SK-N-SH (cell line): Measurements from ENCODE around the gene ULK3. TPM values are rescaled to one million over a fixed set of nuclear protein-coding genes. Genes with fewer than 3 reads are reported as not detected.

Experiments
- CTCF ChIA-PET: fragments of 300-600, 350-600 bp; formaldehyde crosslinking; extraction: SDS; loops from one replicate; lab custom pipeline; 2021; lab: Yijun Ruan, JAX
- POLR2A ChIA-PET: fragments of 350-600 bp; sonication (Branson Sonifier 250); formaldehyde crosslinking; extraction: SDS; loops from one replicate; lab custom pipeline; 2020; ENCODE audit warnings: antibody characterized with exemption, inconsistent platforms; lab: Yijun Ruan, JAX
- DNase-seq: peaks from one replicate; pipeline ENCODE4 v3.0.0; 2012
- H2AFZ ChIP-seq: fragments of 200-600 bp; sonication (generic); 2 replicates; pipeline ENCODE4 v1.8.1; 2016; ENCODE audit warnings: antibody characterized with exemption, mild to moderate bottlenecking, low read depth
- H3F3A ChIP-seq: fragments of 200-600 bp; sonication (generic); replicated peaks from 2 replicates; pipeline ENCODE3; 2016; ENCODE audit warnings: antibody characterized with exemption, mild to moderate bottlenecking; ENCODE audit not compliant: insufficient read depth
- H3K27ac ChIP-seq, 2 experiments: fragments of 200-500 bp in 1 of 2; fragments of 200-600 bp in 1 of 2; sonication (Bioruptor generic) in 1 of 2; sonication (generic), shearing (Covaris generic) in 1 of 2; 2 replicates each; pipeline versions ENCODE4 v1.5.1 to v1.6.1; 2014 to 2016; ENCODE audit warnings: low read depth in 2 of 2, inconsistent platforms in 1 of 2, low read length in 1 of 2, mild to moderate bottlenecking in 1 of 2, mixed read lengths in 1 of 2
- H3K27me3 ChIP-seq: fragments of 200-600 bp; sonication (generic), shearing (Covaris generic); 2 replicates; pipeline ENCODE4 v1.6.1; 2016; ENCODE audit warnings: mixed run types; ENCODE audit not compliant: insufficient read depth
- H3K36me3 ChIP-seq, 2 experiments: fragments of 200-500 bp in 1 of 2; fragments of 200-600 bp in 1 of 2; sonication (Bioruptor generic) in 1 of 2; sonication (generic) in 1 of 2; replicated peaks in 1 of 2; 2 replicates each; pipeline versions ENCODE3 to v1.5.1; 2014 to 2016; ENCODE audit warnings: low read length in 1 of 2, mild to moderate bottlenecking in 1 of 2; ENCODE audit not compliant: insufficient read depth in 2 of 2, control insufficient read depth in 1 of 2
- H3K4me1 ChIP-seq, 2 experiments: fragments of 200-500 bp in 1 of 2; fragments of 200-600 bp in 1 of 2; sonication (Bioruptor generic) in 1 of 2; sonication (generic), shearing (Covaris generic) in 1 of 2; 2 replicates each; pipeline versions ENCODE4 v1.5.1 to v1.6.1; 2014 to 2016; ENCODE audit warnings: low read depth in 1 of 2, low read length in 1 of 2, mixed run types in 1 of 2; ENCODE audit not compliant: insufficient read depth in 2 of 2, control insufficient read depth in 1 of 2
- H3K4me2 ChIP-seq: fragments of 200-600 bp; sonication (generic), shearing (Covaris generic); 2 replicates; pipeline ENCODE4 v1.6.1; 2017; ENCODE audit warnings: mixed run types
- H3K4me3 ChIP-seq, 2 experiments: fragments of 200-500 bp in 1 of 2; fragments of 200-600 bp in 1 of 2; sonication (Bioruptor generic) in 1 of 2; sonication (generic), shearing (Covaris generic) in 1 of 2; 2 replicates each; pipeline versions ENCODE4 v1.5.1 to v1.8.1; 2014 to 2016; ENCODE audit warnings: low read depth in 2 of 2, inconsistent platforms in 1 of 2, low read length in 1 of 2, mild to moderate bottlenecking in 1 of 2, mixed read lengths in 1 of 2, moderate library complexity in 1 of 2
- H3K79me2 ChIP-seq: fragments of 200-600 bp; sonication (generic); 2 replicates; pipeline ENCODE4 v1.8.1; 2017; ENCODE audit warnings: mild to moderate bottlenecking; ENCODE audit not compliant: insufficient read depth
- H3K9ac ChIP-seq: fragments of 200-600 bp; sonication (generic); 2 replicates; pipeline ENCODE4 v1.6.1; 2017; ENCODE audit warnings: mixed run types
- H3K9me2 ChIP-seq: fragments of 200-600 bp; sonication (generic); 2 replicates; pipeline ENCODE4 v1.6.1; 2017; ENCODE audit warnings: mixed run types
- H3K9me3 ChIP-seq: fragments of 200-600 bp; sonication (generic); 2 replicates; pipeline ENCODE4 v1.6.1; 2017; ENCODE audit warnings: mixed run types, mild to moderate bottlenecking, moderate library complexity
- H4K20me1 ChIP-seq: fragments of 200-600 bp; sonication (generic); 2 replicates; pipeline ENCODE4 v1.6.1; 2017; ENCODE audit warnings: mild to moderate bottlenecking, mixed run types; ENCODE audit not compliant: insufficient read depth
- CHD2 ChIP-seq: fragments of 150-350 bp; IDR thresholded peaks from 2 replicates; pipeline ENCODE4 v1.6.1; 2018; ENCODE audit warnings: low read length; ENCODE audit not compliant: partially characterized antibody
- ELF1 ChIP-seq: IDR thresholded peaks from 2 replicates; pipeline ENCODE4 v1.4.0; 2012
- EP300 ChIP-seq, 2 experiments: IDR thresholded peaks; 2 replicates each; pipeline versions ENCODE4 v1.4.0 to v1.6.1; 2012; ENCODE audit warnings: borderline replicate concordance in 1 of 2, low read depth in 1 of 2, low read length in 1 of 2
- FOXM1 ChIP-seq: IDR thresholded peaks from 2 replicates; pipeline ENCODE4 v1.4.0; 2012; ENCODE audit warnings: low read depth, mild to moderate bottlenecking
- GABPA ChIP-seq: IDR thresholded peaks from 2 replicates; pipeline ENCODE4 v1.4.0; 2012; ENCODE audit warnings: low read depth, mild to moderate bottlenecking
- JUND ChIP-seq: IDR thresholded peaks from 2 replicates; pipeline ENCODE4 v1.4.0; 2012
- MEF2A ChIP-seq: IDR thresholded peaks from 2 replicates; pipeline ENCODE4 v1.4.0; 2012; ENCODE audit warnings: low read depth, borderline replicate concordance
- POLR2AphosphoS5 ChIP-seq: IDR thresholded peaks from 2 replicates; pipeline ENCODE4 v1.6.1; 2012; ENCODE audit warnings: low read depth, low read length
- RAD21 ChIP-seq: IDR thresholded peaks from 2 replicates; pipeline ENCODE4 v1.6.1; 2012; ENCODE audit warnings: mild to moderate bottlenecking, low read length
- RFX5 ChIP-seq: IDR thresholded peaks from 2 replicates; pipeline ENCODE4 v1.6.1; 2012; ENCODE audit warnings: mild to moderate bottlenecking, improper control_type of control experiment, low read length
- SIN3A ChIP-seq: IDR thresholded peaks from 2 replicates; pipeline ENCODE4 v1.6.1; 2012; ENCODE audit warnings: low read depth, mild to moderate bottlenecking, low read length, moderate library complexity, borderline replicate concordance
- TEAD4 ChIP-seq: IDR thresholded peaks from 2 replicates; pipeline ENCODE4 v1.4.0; 2012; ENCODE audit warnings: mild to moderate bottlenecking, borderline replicate concordance; ENCODE audit not compliant: insufficient read depth
- YY1 ChIP-seq: IDR thresholded peaks from 2 replicates; pipeline ENCODE4 v1.4.0; 2012; ENCODE audit warnings: low read depth, mild to moderate bottlenecking
- WGBS: methylation state at CpG from one replicate; pipeline ENCODE4 v1.1.6; 2017; ENCODE audit warnings: low lambda C conversion rate; 5-methylcytosine and 5-hydroxymethylcytosine counted together
- polyA plus RNA-seq, 3 experiments: library from polyadenylated mRNA; depleted of rRNA; stranded (reverse); fragments of >200 nt; gene quantifications; 2 replicates each; pipeline ENCODE4 v1.2.3, GENCODE V29; 2012
- TF ChIP-seq, protein P1 (sequence below): fragments of 150-350 bp; IDR thresholded peaks from 2 replicates; pipeline ENCODE4 v1.6.1; 2016; ENCODE audit warnings: mild to moderate bottlenecking, low read depth, low read length
- TF ChIP-seq, protein P2 (sequence below): IDR thresholded peaks from 2 replicates; pipeline ENCODE4 v1.4.0; 2012; ENCODE audit warnings: low read depth, borderline replicate concordance
- TF ChIP-seq, protein P3 (sequence below): fragments of 200-600 bp; sonication (generic); IDR thresholded peaks from 2 replicates; pipeline ENCODE4 v1.6.1; 2017; ENCODE audit warnings: antibody characterized with exemption, mild to moderate bottlenecking, moderate library complexity
- TF ChIP-seq, protein P4 (sequence below): IDR thresholded peaks from 2 replicates; pipeline ENCODE4 v1.6.1; 2012; ENCODE audit warnings: mild to moderate bottlenecking, low read depth, low read length, moderate library complexity
- TF ChIP-seq, protein P5 (sequence below): IDR thresholded peaks from 2 replicates; pipeline ENCODE4 v1.4.0; 2012; ENCODE audit warnings: low read depth

The ULK3 gene
- polyA plus RNA-seq, 1 of the 3 experiments (the other 2 are of a cell fraction): 41.3 TPM

DNA sequence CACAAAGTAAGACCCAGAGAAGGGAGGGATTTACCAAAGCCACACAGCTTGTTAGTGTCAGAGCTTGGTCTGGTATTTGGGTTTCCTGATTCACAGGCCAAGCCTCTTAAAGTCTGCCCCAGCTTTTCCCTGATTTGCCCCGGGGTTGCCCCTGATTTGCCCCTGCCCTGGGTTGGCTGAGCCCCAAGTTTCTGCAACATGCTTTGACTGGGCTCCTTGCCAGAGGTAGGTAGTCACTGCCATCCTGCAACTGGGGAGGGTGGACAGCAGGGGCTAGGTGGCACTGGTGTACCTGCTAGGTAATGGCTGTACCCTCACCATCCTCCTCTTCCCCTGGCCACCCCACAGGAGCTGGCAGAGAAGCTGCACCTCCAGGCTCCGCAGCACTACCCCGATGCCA lies 49.4 kb upstream of the ULK3 start:
- no peak for DNase-seq
- POLR2A ChIA-PET: interaction anchor here (0.8 to 1.3 kb wide), 3 partner anchors 8 to 14 kb away, joined by 3 to 4 read pairs (median 3); partner anchors contain the start of gene FAM219B
- H3K9ac ChIP-seq: no peak overlapping the region
- WGBS: 73% methylated on average over 3 of the region's 3 CpGs
- H3K4me2 ChIP-seq: no peak overlapping the region
- TF ChIP-seq JUND: no peak
- no peak for TF ChIP-seq FOXM1
- no peak for TF ChIP-seq POLR2AphosphoS5
- TF ChIP-seq RAD21: no peak
- TF ChIP-seq, protein P1, sequence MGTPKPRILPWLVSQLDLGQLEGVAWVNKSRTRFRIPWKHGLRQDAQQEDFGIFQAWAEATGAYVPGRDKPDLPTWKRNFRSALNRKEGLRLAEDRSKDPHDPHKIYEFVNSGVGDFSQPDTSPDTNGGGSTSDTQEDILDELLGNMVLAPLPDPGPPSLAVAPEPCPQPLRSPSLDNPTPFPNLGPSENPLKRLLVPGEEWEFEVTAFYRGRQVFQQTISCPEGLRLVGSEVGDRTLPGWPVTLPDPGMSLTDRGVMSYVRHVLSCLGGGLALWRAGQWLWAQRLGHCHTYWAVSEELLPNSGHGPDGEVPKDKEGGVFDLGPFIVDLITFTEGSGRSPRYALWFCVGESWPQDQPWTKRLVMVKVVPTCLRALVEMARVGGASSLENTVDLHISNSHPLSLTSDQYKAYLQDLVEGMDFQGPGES: no peak
- TF ChIP-seq, protein P2, sequence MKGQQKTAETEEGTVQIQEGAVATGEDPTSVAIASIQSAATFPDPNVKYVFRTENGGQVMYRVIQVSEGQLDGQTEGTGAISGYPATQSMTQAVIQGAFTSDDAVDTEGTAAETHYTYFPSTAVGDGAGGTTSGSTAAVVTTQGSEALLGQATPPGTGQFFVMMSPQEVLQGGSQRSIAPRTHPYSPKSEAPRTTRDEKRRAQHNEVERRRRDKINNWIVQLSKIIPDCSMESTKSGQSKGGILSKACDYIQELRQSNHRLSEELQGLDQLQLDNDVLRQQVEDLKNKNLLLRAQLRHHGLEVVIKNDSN: no peak
- no peak for TF ChIP-seq SIN3A
- no peak for TF ChIP-seq GABPA
- TF ChIP-seq ELF1: no peak
- TF ChIP-seq, protein P3, sequence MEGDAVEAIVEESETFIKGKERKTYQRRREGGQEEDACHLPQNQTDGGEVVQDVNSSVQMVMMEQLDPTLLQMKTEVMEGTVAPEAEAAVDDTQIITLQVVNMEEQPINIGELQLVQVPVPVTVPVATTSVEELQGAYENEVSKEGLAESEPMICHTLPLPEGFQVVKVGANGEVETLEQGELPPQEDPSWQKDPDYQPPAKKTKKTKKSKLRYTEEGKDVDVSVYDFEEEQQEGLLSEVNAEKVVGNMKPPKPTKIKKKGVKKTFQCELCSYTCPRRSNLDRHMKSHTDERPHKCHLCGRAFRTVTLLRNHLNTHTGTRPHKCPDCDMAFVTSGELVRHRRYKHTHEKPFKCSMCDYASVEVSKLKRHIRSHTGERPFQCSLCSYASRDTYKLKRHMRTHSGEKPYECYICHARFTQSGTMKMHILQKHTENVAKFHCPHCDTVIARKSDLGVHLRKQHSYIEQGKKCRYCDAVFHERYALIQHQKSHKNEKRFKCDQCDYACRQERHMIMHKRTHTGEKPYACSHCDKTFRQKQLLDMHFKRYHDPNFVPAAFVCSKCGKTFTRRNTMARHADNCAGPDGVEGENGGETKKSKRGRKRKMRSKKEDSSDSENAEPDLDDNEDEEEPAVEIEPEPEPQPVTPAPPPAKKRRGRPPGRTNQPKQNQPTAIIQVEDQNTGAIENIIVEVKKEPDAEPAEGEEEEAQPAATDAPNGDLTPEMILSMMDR: no peak
- no peak for TF ChIP-seq MEF2A
- no peak for TF ChIP-seq RFX5
- H4K20me1 ChIP-seq: no peaks in the 10 kb centered on the region
- peaks cover 0 to 16% of the 10 kb centered on the region in 2 experiments; a peak in 1 of 4 replicates for H3K4me1 ChIP-seq
- H3K27me3 ChIP-seq: no peaks in the 10 kb centered on the region
- CTCF ChIA-PET: interaction anchor here (0.7 to 2.4 kb wide), 5 partner anchors 8 to 120 kb away, joined by 3 to 20 read pairs (median 4); partner anchors contain the start of gene FAM219B
- H3K27ac ChIP-seq: no peak overlapping the region
- no peak overlapping the region for H2AFZ ChIP-seq
- H3F3A ChIP-seq: no peaks in the 10 kb centered on the region
- H3K4me3 ChIP-seq: no peak overlapping the region
- H3K9me3 ChIP-seq: no peaks in the 10 kb centered on the region
- peaks cover 12 to 24% of the 10 kb centered on the region in 2 experiments for H3K36me3 ChIP-seq
- H3K79me2 ChIP-seq: peaks cover 4% of the 10 kb centered on the region; the same call in 1 of the 2 replicates
- H3K9me2 ChIP-seq: no peaks in the 10 kb centered on the region

DNA sequence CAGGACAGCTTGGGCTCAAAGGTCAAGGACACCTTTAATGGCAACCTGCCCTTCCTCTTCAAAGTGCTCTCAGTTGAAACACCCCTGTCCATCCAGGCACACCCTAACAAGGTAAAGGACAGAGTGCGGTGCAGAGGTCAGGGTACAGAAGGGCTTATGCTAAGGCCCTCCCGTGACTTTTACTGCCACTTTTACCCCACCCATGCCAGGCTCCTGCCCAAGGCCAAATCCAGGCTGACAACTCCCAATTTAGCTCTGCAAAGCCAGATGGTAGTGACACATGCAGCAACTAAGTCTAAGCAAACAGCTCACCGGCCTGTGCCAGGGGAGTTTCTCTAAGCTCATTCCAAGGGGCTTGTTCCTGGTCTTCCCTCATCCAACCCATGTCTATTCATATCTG lies 48.5 kb upstream of the ULK3 start:
- peaks cover 0 to 16% of the 10 kb centered on the region in 2 experiments; a peak in 1 of 4 replicates for H3K4me1 ChIP-seq
- POLR2A ChIA-PET: interaction anchor here (0.8 to 1.3 kb wide), 2 partner anchors 9 to 10 kb away, joined by 3 read pairs; no protein-coding TSS in a partner anchor
- WGBS: 90% methylated on average over 1 of the region's 3 CpGs
- H3K9me3 ChIP-seq: no peaks in the 10 kb centered on the region
- no peak overlapping the region for H3K9ac ChIP-seq
- H3F3A ChIP-seq: no peaks in the 10 kb centered on the region
- H3K4me2 ChIP-seq: no peak overlapping the region
- no peak overlapping the region for H2AFZ ChIP-seq
- no peaks in the 10 kb centered on the region for H3K27me3 ChIP-seq
- no peak for DNase-seq
- H3K36me3 ChIP-seq: peaks cover 12 to 19% of the 10 kb centered on the region in 2 experiments
- CTCF ChIA-PET: interaction anchor here (1.1 to 2.4 kb wide), 3 partner anchors 8 to 15 kb away, joined by 3 to 20 read pairs (median 4); partner anchors contain the start of gene FAM219B
- no peak overlapping the region for H3K27ac ChIP-seq
- H3K9me2 ChIP-seq: no peaks in the 10 kb centered on the region
- H4K20me1 ChIP-seq: no peaks in the 10 kb centered on the region
- no peak overlapping the region for H3K4me3 ChIP-seq
- H3K79me2 ChIP-seq: peaks cover 4% of the 10 kb centered on the region; the same call in 1 of the 2 replicates
- TF ChIP-seq CHD2 (no peak), MEF2A (no peak), TEAD4 (no peak), YY1 (no peak), RAD21 (no peak), EP300 (IDR thresholded peaks at IDR 0.05; ENCODE audit: borderline replicate concordance in 1 of 2, low read depth in 1 of 2, low read length in 1 of 2) (no peak), ELF1 (no peak), POLR2AphosphoS5 (no peak)
- TF ChIP-seq, protein P4, sequence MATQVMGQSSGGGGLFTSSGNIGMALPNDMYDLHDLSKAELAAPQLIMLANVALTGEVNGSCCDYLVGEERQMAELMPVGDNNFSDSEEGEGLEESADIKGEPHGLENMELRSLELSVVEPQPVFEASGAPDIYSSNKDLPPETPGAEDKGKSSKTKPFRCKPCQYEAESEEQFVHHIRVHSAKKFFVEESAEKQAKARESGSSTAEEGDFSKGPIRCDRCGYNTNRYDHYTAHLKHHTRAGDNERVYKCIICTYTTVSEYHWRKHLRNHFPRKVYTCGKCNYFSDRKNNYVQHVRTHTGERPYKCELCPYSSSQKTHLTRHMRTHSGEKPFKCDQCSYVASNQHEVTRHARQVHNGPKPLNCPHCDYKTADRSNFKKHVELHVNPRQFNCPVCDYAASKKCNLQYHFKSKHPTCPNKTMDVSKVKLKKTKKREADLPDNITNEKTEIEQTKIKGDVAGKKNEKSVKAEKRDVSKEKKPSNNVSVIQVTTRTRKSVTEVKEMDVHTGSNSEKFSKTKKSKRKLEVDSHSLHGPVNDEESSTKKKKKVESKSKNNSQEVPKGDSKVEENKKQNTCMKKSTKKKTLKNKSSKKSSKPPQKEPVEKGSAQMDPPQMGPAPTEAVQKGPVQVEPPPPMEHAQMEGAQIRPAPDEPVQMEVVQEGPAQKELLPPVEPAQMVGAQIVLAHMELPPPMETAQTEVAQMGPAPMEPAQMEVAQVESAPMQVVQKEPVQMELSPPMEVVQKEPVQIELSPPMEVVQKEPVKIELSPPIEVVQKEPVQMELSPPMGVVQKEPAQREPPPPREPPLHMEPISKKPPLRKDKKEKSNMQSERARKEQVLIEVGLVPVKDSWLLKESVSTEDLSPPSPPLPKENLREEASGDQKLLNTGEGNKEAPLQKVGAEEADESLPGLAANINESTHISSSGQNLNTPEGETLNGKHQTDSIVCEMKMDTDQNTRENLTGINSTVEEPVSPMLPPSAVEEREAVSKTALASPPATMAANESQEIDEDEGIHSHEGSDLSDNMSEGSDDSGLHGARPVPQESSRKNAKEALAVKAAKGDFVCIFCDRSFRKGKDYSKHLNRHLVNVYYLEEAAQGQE: no peak
- TF ChIP-seq, protein P5, sequence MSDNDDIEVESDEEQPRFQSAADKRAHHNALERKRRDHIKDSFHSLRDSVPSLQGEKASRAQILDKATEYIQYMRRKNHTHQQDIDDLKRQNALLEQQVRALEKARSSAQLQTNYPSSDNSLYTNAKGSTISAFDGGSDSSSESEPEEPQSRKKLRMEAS: no peak
